ENCODE measurements around the gene LRRC23. TPM values are rescaled to one million over a fixed set of nuclear protein-coding genes. Genes with fewer than 3 reads are reported as not detected.
A peak's percentile ranks its signal among the peaks of the same experiment; 100 is the strongest.

LRRC23 gene
- total and polyA plus RNA-seq, 4 donors: 29.6 to 61.0 (median 42.1) TPM

DNA sequence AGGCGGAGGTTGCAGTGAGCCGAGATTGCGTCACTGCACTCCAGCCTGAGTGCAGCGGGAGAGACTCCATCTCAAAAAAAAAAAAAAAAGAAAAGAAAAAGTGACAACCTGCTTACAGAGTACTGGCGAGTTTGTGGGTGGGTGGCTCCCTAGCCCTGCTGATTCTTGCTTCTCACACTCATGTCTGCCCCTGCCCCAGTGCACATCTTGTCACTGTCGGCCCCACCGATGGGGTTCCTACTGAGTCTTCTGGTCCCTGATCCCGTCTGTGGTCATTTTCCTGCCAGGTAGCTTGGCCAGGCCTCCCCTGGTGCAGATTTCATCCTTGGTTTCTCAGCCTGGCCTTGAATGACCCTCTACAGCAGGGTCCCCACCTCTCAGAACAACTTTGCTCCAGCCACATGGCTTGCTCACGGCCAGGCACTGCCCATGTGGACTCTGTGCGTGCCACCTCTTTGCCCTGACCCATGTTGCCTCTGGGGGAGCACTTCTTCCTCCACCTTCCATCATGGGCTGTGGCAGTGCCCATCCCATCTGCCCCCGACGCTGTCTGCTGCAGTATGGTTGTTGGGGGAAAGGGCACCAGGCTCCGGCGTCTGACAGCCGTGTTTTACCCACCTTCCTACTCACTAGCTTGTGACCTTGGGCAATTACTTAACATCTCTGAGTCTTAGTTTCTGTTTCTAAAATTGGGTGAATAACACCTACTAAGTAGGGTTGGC lies 44.4 kb downstream of the LRRC23 start:
- Histone ChIP-seq H3K36me3 (ENCODE audit: control insufficient read depth in 4 of 4, insufficient read depth in 4 of 4, low read length in 4 of 4) (peaks cover 0 to 9% (median 7%) of the 10 kb centered on the region in 4 donors), H3K9me3 (ENCODE audit: control insufficient read depth in 4 of 4, insufficient read depth in 3 of 4, low read length in 3 of 4) (no peaks in the 10 kb centered on the region), H3K27ac (ENCODE audit: low read depth in 1 of 2, low read length in 1 of 2) (peak overlapping the region in 1 of 2 donors; percentile 72), H3K27me3 (ENCODE audit: control insufficient read depth in 3 of 3, insufficient read depth in 3 of 3, low read length in 2 of 3) (no peaks in the 10 kb centered on the region), H3K9ac (ENCODE audit: insufficient read depth in 1 of 2, low read length in 2 of 2) (no peak overlapping the region), H3K4me1 (ENCODE audit: control insufficient read depth in 5 of 5, insufficient read depth in 5 of 5, low read length in 5 of 5) (peaks cover 0 to 20% (median 10%) of the 10 kb centered on the region in 5 donors), H3K4me3 (no peak overlapping the region)
- DNase-seq (no peak), ATAC-seq (ENCODE audit: insufficient read depth, low FRiP score) (no peak)
- WGBS, 2 donors: 60 to 63% methylated on average over 15 of the region's 15 CpGs
- no peak for TF ChIP-seq CTCF (IDR thresholded peaks at IDR 0.05; ENCODE audit: control extremely low read depth, extremely low read depth)

- Histone ChIP-seq H3K4me1 (ENCODE audit: control insufficient read depth in 5 of 5, insufficient read depth in 5 of 5, low read length in 5 of 5) (peaks cover 0 to 14% (median 2%) of the 10 kb centered on the region in 5 donors), H3K27me3 (ENCODE audit: control insufficient read depth in 3 of 3, insufficient read depth in 3 of 3, low read length in 2 of 3) (no peaks in the 10 kb centered on the region), H3K9ac (ENCODE audit: insufficient read depth in 1 of 2, low read length in 2 of 2) (no peak overlapping the region), H3K4me3 (no peak overlapping the region), H3K27ac (ENCODE audit: low read depth in 1 of 2, low read length in 1 of 2) (peak overlapping the region in 1 of 2 donors; percentile 87), H3K9me3 (ENCODE audit: control insufficient read depth in 4 of 4, insufficient read depth in 3 of 4, low read length in 3 of 4) (no peaks in the 10 kb centered on the region), H3K36me3 (ENCODE audit: control insufficient read depth in 4 of 4, insufficient read depth in 4 of 4, low read length in 4 of 4) (peaks cover 0 to 11% (median 7%) of the 10 kb centered on the region in 4 donors)
- no peak for TF ChIP-seq CTCF (IDR thresholded peaks at IDR 0.05; ENCODE audit: control extremely low read depth, extremely low read depth)
- ATAC-seq (ENCODE audit: insufficient read depth, low FRiP score) (no peak), DNase-seq (no peak)
- 64 to 72% methylated on average over 1 of the region's 1 CpG for WGBS, 2 donors
These were observed 45.8 kb downstream of the LRRC23 start for GRCh38 chr12:6950401-6950801.

DNA sequence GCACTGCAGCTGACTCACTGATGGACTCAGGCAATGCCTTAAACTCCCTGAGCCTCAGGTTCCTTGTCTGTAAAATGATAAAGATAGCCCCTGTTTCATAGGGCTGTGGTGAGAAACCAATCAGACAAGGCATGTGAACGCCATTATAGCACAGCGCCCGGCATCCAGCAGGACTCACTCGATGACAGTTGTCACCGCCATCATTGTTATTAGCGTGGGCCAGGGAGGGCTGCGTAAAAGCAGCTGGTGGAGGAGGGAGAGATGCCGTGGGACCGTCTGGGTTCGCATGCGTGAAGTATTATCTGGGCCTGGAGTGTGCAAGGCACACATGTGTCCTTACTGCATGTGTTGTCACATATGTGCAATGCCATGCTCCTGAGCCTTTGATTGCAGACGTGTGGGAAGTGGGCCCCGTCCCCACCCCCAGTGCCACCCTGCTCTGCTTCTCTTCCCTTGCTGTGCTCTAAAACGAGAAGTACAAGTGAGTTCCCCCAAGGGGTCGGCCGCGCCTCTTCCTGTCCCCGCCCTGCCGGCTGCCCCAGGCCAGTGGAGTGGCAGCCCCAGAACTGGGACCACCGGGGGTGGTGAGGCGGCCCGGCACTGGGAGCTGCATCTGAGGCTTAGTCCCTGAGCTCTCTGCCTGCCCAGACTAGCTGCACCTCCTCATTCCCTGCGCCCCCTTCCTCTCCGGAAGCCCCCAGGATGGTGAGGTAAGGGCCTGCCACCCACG lies 46.4 kb downstream of the LRRC23 start, which contains the start of gene PTPN6:
Gene PTPN6 (plus strand): TSS at position 546 of the 730 bp plus-strand sequence. CDS start 157 bp downstream, at position 703.
- WGBS, 2 donors: 30 to 59% methylated on average over 24 to 25 of the region's 25 CpGs
- H3K4me1 ChIP-seq (ENCODE audit: control insufficient read depth in 5 of 5, insufficient read depth in 5 of 5, low read length in 5 of 5): peaks cover 0 to 8% (median 0%) of the 10 kb centered on the region in 5 donors
- DNase-seq (no peak), ATAC-seq (ENCODE audit: insufficient read depth, low FRiP score) (peak; percentile 34)
- no peaks in the 10 kb centered on the region for H3K9me3 ChIP-seq (ENCODE audit: control insufficient read depth in 4 of 4, insufficient read depth in 3 of 4, low read length in 3 of 4)
- no peak within 1 kb of the TSS for H3K9ac ChIP-seq (ENCODE audit: insufficient read depth in 1 of 2, low read length in 2 of 2)
- peak within 1 kb of the TSS; percentile 40 for H3K4me3 ChIP-seq
- no peak for TF ChIP-seq CTCF (IDR thresholded peaks at IDR 0.05; ENCODE audit: control extremely low read depth, extremely low read depth)
- H3K27ac ChIP-seq (ENCODE audit: low read depth in 1 of 2, low read length in 1 of 2): peak within 1 kb of the TSS in 1 of 2 donors; percentile 87
- H3K36me3 ChIP-seq (ENCODE audit: control insufficient read depth in 4 of 4, insufficient read depth in 4 of 4, low read length in 4 of 4): peaks cover 0 to 7% (median 1%) of the 10 kb centered on the region in 4 donors
- H3K27me3 ChIP-seq (ENCODE audit: control insufficient read depth in 3 of 3, insufficient read depth in 3 of 3, low read length in 2 of 3): no peaks in the 10 kb centered on the region

All from lung (tissue), 12 donors.